CD4-positive, alpha-beta T cell treated with Interleukin-4 for 1 hour (primary cell): ENCODE measurements around the gene FAM174A.
A peak's percentile ranks its signal among the peaks of the same experiment; 100 is the strongest.

ENCODE experiments used
- DNase-seq, 2 donors: peaks; one replicate each; pipeline ENCODE4 v3.0.0-alpha.2; 2020 to 2022

Gene FAM174A

DNA sequence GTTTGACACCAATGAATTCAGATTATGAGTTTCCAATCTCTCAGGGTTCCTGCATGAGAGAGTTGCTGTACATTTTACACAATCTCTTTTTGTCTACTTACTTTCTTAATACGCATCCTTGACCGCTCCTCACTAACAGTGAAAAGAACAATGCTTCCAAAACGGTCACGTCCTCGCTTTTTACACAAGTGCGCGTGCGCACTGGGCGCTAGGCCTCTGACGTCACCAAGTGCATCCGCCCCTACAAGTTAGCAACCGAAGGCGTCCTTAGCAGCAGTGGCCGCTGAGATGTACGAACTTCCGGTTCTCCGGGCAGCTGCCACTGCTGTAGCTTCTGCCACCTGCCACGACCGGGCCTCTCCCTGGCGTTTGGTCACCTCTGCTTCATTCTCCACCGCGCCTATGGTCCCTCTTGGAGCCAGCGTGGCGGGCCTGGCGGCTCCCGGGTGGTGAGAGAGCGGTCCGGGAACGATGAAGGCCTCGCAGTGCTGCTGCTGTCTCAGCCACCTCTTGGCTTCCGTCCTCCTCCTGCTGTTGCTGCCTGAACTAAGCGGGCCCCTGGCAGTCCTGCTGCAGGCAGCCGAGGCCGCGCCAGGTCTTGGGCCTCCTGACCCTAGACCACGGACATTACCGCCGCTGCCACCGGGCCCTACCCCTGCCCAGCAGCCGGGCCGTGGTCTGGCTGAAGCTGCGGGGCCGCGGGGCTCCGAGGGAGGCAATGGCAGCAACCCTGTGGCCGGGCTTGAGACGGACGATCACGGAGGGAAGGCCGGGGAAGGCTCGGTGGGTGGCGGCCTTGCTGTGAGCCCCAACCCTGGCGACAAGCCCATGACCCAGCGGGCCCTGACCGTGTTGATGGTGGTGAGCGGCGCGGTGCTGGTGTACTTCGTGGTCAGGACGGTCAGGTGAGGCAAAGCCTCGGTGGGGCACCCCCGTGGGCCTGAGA, at the start of gene FAM174A:
TSS of gene FAM174A (plus strand) at position 315 of the 946 bp plus-strand sequence. CDS start at position 472, 157 bp downstream.
- DNase-seq: peak; percentile 96

DNA sequence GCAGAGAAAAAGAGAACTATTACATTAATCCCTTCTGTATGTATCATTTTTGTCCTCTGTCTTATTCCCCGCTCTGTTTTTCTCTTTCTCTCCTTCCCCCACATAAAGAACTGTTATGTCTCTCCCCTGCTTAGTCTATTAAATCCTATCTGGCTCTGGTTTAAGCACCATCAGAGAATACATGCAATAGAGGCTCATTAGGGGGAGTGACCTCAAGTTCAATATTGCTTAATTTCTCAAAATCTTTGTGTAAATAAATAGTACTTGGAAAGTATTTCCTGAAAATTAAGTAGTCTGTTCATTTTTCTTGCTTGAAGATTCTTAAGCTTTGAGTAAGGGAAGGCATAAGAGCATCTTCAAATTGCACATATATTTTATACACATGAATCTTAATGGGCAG, 41.2 kb upstream of the FAM174A start:
- no peak for DNase-seq

DNA sequence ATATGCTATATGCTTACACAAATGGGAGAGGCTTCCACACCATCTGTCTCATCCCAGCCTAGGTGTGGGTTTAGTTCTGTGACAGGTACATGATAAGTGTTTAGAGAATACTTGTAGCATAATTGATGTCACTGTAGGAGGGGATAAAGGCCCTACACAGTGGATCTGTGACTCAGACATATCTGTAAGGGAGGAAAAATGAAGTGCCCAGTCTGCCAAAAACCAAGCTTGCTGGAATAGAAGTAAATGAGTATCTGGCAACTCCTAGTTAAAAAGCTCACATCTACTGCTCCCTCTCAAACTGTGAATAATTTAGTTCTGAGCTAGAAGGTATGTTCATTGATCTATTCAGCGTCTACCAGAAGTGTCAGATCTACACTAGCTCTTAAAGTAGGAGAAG, 38.9 kb upstream of the FAM174A start:
- no peak for DNase-seq

DNA sequence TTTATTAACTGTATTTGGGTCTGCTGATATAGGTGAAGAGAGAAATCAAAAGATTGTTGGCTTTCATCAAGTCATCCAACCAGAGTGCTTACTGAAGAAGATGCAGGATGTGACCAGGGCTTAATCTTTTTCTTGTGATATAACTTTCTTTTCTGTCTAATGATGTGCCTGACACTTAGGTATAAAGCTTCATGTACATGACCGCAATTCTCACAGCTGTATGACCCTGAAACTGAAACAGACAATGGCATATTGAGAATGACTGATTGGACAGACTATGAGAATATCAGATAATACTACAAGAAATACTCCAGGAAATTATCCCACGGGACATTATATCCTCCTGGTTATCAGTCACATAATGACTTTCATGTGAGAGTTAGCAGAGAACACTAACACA, 32.5 kb upstream of the FAM174A start:
- no peak for DNase-seq

DNA sequence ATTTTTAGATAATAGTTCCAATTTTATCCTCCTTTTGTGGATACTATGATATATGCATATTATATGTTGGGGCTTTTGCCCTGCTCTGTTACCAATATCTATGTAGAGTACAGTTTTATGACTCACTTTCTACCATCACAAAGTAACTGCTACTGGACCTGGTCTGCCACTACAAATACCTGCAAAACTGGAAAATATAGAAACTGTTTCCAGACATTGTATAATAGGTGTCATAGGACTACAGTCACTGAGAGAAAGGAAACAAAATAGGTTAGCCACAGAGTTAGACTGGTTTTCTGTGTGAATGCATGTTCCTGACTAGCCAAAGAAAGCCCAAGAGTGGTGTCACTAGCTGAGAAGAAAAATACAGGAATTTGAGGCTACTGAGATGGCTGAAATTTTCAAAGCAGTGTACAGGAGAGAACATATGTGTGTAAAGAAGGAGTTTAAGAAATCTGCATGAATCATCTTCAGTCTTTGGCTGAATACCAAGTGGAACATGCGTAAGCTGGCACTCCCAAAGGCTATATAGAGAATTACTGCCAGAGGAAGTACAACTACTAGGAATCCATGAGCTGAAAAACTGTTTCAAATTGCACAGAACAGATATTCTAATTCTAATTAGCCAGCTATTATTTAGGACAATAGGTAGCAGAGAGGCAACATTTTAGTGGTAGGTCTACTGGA, 29.0 kb upstream of the FAM174A start:
- no peak for DNase-seq

DNA sequence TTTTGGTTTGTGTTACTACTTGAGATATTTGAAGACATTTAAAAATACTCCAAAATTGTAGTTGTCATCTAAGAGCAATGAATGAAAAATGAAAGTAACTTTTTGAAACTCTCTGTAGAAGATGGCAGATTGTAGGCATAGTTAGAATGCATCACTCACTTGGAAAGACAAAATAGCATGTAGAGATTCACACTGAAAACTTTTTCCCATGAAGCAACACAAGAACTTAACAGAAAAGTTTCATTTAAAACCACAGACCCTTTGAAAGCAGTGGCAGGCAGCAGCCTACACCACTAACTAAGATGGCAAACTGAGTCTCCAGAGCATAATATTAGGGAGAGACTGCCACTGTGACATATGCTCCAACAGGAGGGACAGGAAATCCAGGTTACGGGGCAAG, 18.9 kb upstream of the FAM174A start:
- DNase-seq: no peak

DNA sequence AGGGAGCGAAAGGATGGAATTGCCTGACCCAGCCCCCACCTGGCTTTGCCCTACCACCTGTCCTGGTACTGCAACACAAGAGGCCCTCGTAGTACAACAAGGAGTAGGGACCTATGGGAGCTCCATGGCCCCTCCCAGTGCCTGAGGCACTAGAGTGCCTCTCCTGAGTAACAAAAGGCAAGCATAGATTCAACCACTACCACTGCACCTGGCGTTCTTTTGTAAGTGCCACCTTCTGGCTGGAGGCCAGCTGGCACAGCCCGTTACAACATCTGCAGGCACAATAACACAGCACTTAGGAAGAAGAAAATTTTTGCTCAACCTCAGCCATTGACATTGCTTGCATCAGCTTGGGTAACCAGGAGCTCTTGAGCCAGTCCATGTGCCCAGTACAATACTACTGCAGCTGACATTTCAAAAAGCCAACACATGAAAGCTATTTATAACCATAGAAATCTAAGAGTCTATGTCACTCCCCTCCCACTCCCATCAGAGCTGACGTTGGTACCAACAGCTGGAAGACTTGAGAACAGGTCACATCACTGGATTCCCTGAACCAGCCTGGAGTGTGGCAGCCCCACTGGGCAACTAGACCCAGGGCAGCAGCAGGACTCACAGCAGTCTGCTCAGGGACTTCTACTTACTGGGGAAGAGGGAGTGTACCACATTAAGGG, 17.7 kb upstream of the FAM174A start:
- no peak for DNase-seq

DNA sequence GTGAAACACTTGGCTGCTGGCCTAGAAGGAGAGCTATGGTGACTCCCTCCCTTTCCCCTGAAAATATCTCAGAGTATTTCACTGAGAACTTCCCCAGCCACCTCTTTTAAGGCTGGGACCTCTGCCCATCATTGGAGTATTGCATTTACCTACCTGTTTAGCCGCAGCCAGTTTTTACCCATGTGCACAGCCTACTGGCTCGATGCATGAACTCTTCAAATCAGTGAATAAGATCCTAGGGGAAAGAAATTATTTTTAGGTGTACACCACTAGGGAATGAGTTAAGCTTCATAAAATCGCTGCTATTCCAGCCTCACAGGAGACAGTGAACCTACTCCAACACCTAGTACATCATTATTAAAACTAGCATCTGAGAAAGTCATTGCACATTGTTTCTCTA, 16.8 kb upstream of the FAM174A start:
- DNase-seq: no peak

DNA sequence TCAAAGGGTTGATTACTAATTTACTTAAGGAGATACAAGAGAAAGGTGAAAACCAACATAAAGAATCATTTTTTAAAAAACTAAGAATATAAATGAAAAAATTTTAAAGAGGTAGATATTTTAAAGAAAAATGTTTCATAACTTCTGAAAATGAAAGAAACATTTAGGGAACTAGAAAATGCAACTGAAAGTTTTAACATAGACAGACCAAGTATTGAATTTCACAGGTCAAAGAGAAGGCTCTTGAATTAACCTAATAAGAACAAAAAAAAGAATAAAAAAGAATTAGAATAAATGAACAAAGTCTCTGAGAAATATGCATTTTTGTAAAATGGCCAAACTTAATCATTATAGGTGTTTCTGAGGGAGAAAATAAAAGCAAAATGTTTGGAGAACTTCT, 16.1 kb upstream of the FAM174A start:
- DNase-seq: no peak

DNA sequence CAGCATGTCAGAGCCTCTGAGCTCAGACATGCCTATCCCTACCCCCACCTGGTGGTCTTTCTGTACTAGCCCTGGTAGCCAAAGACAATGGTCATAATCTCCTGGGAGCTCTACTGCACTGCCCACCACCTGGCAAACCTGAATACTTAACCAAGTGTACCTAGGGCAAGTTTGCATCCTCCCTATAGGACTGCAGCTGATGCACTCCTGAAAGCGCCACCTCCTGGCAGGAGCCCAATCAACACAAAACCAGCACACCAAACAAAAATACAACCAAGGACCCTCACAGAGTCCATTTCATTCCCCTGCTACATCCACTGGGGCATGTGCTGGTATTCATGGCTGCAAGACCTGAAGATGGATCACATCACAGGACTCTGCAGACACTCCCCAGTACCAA, 14.8 kb upstream of the FAM174A start:
- DNase-seq: no peak

DNA sequence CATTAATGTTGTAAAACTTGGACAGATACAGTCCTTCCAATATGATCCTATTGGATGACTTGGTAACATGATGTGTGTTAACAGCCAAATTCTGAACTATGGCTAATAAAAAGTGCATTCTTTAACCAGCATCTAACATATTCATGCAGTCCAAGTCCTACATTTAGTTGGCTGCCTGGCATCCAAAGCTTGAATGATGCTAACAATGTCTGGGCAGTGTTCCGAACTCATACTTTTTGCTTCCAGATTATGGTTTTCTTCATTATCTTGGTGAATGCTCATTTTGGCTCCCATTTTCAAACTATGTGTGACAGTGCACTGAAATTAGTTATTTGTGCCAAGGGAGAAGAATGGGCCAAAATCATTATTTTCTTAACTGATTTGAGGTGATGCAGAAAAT, 2.8 kb downstream of the FAM174A start:
- no peak for DNase-seq

DNA sequence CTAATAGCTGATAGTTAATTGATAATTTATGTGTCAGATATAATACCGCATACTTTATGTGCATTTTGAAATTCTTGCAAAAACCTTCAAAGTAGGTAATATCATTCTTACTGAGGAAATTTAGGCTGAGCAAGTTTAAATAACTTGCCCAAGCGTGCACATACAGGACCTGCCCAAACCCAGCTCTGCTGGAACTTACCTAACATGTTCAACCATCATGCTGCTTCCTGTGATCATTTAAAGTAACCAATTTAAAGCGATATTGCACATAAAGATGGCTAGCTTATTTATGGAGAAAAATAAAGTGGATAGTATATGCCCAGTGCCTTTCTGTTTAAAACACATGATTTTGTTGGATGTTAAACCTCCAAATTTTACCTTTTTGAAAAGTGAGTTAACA, 4.3 kb downstream of the FAM174A start:
- no peak for DNase-seq

DNA sequence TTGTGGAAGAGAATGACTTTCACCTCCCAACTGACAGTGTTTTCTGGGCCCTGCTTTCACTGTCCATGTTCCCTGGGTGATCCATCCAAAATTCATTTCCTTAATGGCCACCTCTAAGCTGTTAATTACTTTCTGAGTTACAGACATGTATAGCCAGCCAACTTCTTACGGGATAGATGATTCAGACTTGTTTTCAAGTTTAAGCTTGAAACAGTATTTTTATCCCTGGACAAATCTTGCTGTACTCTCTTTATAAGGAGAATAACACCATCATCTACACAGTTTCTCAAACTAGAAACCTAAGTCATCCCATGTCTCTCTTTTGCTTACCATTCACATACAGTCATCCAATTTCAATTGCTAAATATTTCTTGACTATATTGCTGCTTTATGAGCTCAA, 6.9 kb downstream of the FAM174A start:
- DNase-seq: no peak

DNA sequence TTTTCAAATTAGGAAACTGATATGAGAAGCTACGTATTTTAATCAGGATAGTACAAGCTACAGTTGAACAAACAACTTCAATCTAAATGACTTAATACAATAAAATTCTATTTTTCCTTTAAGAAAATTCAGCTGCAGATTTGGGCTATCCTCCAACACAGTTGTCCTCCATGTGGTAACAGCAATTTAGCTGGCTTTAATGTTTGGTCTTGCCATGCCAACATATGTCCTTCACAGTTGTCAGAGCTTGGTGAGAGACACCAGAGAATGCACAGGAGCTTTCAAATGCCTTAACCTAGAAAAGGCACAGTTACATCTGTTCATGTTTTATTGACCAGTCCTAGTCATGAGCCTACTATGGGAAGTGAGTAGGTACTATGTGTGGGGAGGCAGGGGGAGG, 10.8 kb downstream of the FAM174A start:
- DNase-seq: no peak

DNA sequence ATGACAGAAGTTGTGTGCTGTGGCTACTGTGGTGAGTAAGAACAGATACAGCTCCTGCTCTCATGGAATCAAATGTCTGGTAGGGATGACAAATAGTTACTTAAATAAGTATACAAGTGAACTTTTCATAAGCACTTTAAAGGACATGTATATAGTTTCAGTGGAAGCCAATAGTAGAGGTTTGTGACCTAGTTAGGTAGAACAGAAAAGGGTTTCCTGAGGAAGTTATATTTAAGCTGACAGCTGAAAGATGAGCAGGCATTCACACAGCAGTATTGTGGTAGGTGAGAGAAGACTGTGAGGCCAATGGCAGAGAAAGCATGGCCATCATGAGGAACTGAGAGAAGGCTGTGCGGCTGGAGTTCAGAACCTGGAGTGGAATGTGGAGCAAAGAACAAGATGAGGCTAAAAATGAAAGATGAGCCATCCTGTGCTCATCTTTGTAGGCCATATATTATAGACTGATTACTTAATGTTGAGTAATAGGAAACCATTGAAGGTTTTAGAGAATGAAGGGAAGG, 15.4 kb downstream of the FAM174A start:
- DNase-seq: peak in 1 of 2 donors; percentile 9

DNA sequence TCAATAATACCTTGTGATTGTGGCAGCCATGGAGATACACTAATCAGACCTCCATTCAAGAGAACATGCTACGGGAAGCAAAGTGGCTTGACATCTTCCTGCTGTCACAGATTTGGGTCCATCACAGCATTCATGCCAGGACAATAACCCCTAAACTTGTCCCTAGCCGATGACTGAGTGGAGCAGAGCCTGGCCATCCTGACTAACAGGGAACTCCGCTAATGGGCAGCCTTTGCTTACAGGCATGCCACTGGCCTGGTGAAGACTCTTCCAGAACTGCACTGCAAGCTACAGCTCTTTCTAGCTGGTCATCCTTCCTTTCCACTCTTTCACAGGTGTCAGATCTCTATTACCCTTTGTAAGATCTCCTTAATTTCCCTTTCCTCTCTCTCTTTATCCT, 16.0 kb downstream of the FAM174A start:
- DNase-seq: no peak

DNA sequence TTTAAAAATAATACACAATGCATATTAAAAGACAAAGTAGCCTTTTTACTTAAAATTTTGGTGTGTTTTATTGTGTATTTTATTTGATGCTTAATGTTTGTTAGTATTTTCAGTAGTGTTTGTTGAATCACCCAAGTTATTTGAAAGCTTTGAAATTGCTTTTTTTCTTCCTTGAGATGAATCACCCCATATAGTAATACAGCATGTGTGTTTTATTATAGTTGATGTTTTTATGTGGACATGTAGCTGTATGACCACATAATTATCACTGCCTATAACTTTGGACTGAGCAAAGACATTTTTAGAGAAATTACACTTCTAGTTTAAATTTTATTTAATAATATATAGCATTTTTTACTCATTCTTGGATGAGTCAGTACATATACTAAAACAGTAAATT, 18.0 kb downstream of the FAM174A start:
- no peak for DNase-seq

DNA sequence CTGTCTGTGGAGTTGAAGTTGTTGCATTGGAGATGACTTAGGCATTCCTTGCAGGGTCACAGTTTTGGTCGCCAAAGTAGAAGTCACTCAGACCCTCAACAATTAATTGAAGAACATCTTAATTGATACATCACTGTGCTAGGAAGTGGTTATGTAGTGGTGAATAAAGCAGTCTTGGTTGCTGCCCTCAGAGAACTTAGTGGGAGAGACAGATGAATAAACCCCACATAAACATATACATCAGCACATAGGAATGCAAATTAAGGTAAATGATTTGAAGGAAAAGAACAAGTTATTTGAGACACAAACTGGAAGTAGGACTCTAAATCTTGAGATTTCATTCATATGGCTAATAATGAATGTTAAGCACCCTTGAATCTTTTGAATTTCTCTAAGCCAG, 25.7 kb downstream of the FAM174A start:
- no peak for DNase-seq

DNA sequence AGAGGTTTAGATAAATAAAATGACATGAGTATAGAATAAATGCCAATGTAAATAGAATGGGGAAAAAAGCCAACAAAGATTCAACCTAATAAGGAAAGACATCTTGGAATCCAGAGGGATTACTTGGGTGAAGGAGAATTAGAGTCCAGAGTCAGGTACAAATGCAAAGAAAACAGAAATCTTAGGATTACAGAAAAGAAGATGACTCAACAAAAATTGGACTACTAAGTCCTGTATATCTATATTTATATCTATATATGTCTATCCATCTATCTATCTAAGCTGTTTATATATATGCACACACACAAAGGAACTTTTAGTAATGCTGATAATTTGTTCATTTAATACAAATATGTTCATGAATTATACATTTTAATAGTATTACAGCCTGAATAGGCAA, 27.6 kb downstream of the FAM174A start:
- no peak for DNase-seq

DNA sequence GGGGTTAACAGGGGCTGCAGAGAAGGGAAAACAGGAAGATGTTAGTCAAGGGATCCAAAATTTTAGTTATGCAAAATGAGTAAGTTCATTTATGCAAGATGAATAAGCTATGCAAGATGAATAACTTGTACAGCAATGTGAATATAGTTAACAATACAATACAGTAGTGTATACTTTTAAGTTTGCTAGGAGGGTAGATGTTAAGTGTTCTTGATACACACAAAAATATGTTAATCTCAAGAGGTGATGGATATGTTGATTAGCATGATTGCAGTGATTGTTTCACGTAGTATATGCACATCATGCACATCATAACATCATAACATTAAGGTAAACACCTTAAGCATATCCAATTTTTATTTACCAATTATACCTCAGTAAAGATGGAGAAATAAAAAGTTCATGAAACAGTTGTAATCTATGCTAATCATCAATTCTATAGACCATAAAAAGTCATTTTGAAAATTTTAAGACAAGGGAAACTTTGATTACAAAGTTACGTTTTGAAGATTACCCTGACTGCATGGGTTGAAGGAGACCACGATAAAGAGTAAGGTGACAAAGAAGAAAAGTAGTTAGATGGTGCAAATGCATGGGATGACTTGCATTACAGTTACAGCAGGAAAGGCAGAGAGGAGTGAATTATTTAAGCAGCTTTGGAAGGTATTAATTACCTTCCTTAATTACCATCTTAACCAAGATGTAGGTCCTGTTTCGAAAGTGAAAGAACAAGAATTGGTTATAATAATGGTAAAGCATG, 31.4 kb downstream of the FAM174A start:
- DNase-seq: peak in 1 of 2 donors; percentile 13

DNA sequence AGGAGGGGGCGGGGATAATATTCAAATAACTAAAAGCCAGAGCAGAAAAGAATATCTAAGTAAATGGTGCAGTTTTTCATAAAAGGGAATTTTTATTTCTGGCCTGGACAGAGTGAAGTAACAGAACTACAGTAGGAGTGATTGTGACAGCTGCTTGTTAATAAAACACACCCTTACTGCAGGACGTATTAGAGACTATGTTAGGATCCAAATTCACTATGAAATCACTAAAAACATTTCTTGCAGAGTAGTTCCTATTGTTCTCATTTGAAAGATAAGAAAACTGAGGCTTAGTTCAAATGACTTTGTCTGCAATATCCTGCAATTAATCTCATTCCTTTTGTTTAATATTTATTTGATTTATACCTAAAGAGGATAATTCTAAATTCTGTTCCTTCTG, 39.5 kb downstream of the FAM174A start:
- DNase-seq: no peak

DNA sequence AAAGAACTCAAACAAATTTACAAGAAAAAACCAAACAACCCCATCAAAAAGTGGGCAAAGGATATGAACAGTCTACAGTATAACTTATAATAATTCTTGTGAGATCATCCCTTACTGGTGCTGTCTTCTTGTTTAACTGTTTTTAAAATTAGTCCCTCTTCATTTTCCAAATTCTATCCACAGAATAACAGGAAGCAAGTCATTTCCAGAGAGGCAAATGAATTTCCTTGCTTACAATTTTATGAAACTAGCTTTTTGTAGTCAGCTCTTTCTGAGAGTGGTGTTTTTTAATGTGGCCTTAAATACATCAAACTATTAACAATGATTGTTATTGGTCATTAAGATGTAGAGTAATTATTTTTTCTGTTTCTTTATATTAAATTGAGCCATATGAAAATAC, 40.6 kb downstream of the FAM174A start:
- DNase-seq: no peak
